Measurements from ENCODE around the gene ARF6.

DNA sequence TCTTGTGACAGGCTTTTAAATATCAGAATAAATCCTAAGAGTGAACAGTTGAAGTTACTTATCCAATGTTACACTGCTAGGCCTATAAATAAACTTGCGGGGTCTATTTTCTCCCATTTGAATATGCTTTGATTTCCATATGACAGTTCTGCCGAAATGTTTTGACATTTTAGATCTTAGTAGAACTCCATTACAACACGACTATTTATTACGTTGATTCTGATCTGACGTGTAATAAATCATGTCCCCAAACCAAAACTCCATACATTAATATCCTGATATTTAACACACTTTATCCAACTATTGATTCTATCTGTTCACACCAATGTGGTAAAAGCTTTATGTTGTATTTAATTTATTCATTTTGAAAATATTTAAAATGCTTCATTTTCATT is 24.2 kb upstream of the ARF6 start:
- TF ChIP-seq POLR2A (IDR thresholded peaks at IDR 0.05; ENCODE audit: low read length) (no peak), GATA1 (IDR thresholded peaks at IDR 0.05; ENCODE audit: low read depth, low read length) (no peak)

All from erythroblast (primary cell).